ENCODE measurements around the gene PRMT2.

DNA sequence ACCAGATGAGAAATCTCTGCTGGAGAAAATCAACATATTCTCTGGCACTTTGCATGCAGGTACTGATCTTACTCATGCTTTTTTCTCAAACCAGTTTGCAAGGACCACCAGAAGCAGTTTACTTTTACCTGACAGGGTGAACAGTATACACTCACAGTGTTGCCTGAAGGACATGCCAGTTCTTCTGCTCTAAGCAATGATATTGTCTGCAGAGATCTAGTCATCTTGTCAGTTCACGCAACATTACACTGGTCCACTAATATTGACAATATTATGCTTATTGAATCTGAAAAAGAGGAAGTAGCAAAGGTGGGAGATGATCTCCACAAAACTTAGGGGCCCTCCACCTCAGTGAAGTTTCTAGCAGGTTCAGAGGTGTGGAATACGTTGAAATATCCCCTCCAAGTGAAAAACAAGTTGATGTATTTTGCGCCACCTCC lies 26.8 kb upstream of the PRMT2 start:
- TF ChIP-seq EZH2phosphoT487 (IDR thresholded peaks at IDR 0.05; ENCODE audit: low read depth, severe bottlenecking, unreplicated experiment) = no peak
- TF ChIP-seq, protein P1, sequence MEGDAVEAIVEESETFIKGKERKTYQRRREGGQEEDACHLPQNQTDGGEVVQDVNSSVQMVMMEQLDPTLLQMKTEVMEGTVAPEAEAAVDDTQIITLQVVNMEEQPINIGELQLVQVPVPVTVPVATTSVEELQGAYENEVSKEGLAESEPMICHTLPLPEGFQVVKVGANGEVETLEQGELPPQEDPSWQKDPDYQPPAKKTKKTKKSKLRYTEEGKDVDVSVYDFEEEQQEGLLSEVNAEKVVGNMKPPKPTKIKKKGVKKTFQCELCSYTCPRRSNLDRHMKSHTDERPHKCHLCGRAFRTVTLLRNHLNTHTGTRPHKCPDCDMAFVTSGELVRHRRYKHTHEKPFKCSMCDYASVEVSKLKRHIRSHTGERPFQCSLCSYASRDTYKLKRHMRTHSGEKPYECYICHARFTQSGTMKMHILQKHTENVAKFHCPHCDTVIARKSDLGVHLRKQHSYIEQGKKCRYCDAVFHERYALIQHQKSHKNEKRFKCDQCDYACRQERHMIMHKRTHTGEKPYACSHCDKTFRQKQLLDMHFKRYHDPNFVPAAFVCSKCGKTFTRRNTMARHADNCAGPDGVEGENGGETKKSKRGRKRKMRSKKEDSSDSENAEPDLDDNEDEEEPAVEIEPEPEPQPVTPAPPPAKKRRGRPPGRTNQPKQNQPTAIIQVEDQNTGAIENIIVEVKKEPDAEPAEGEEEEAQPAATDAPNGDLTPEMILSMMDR (IDR thresholded peaks at IDR 0.05; ENCODE audit: poor library complexity) = no peak
- no peak for TF ChIP-seq EZH2 (IDR thresholded peaks at IDR 0.05; ENCODE audit: borderline replicate concordance)
